HG02852 (cell line): Measurements from ENCODE around the gene TRIP13.
"Not testable (repeated sequence)": the region's sequence is repeated elsewhere in the genome, so short reads cannot be mapped to it uniquely, and the experiment has no call there.

ENCODE experiments used
- ATAC-seq: cut with Tn5 transposase; IDR thresholded peaks from one replicate; pipeline ENCODE4 v1.9.1; 2021; ENCODE audit warnings: mild to moderate bottlenecking, moderate library complexity; ENCODE audit not compliant: unreplicated experiment

TRIP13 gene

DNA sequence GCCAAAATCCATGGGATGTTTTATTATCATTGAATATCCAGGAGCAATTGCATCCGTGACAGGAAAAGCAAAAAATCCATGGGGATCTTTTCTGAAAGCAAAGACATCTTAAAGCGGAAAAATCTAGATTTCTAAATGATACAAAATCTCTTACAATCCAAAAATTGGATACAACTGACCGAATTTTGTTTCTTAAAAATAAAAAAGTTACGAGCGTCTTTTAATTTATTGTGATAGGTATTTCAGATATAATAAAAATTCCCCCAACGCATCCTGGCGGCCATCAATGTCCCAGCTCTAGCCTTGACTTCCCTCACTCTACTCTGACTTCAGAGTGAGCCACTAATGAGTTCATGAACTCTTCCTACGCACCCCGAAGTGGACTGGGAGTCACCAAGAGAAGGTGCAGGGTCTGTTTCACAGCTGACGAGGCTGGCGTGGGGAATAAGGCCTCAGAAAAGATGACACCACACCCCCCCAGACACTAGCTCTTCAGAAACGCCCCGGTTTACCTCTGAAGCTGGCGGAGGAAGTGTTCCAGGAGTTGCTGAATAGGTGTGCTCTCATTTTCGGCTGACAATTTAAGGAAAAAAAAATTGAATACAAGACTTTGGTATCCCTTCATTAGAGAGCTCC, 3.5 kb upstream of the TRIP13 start:
- ATAC-seq = no peak

DNA sequence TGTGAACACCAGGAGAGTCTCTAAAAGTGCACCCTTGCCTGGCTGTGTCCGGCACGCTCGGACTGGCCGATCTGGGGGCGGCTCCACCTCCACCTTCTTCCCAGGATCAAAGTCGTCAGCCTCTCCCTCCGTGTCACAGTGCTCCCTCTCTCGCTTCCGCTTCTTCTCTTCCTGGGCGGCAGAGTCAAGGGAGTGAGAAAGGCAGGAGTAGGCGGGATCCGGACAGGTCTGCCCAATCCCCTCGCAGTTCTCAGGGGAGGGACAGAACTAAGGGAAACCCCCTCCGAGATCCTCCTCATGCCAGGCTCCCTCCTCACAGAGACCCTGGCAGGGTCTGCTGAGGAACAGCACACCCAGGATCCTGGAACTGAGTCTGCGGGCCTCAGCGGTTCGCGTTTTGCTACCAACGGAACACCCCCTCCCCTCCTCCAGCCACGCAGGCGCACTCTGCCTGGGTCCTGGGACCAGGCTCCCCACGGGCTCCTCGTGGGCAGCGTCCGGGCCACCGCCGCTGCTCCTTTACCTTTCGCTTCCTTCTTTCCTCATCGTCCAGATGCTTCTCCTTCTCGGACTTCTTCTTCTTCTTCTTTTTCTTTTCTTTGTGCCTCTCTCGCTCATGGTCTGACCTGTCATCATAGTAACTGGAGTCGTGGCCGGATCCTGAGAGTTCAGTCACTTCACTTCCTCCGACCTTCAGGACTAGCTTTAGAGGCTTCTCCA, 1.4 kb upstream of the TRIP13 start:
- ATAC-seq = no peak

DNA sequence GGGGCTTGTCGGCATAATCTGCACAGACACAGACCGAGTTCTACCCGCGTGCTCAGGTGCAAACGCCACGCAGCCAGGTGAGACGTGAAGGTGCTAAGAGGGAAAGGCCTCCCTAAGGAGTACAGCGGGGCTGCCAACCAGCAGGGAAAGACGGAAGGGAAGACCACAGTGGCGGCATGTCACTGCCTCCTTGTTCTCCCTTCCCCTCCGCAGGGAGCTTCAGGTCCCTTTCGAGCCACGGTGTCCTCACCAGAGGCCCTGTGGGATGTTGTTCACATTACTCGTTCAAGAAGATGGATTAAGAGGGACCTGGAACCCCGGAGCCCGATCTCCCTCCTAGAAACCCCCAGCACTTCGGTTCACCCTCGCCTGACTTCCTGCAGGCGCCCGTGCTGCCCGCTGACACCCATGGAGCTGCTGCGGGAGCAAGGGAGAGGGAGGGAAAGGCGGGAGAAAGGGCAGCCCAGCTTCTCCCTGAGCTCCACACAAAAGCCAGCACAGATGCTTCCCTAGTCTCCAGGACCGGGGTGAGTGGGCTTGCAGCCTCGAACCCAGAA, 769 bp upstream of the TRIP13 start:
- ATAC-seq = peak; percentile 11

DNA sequence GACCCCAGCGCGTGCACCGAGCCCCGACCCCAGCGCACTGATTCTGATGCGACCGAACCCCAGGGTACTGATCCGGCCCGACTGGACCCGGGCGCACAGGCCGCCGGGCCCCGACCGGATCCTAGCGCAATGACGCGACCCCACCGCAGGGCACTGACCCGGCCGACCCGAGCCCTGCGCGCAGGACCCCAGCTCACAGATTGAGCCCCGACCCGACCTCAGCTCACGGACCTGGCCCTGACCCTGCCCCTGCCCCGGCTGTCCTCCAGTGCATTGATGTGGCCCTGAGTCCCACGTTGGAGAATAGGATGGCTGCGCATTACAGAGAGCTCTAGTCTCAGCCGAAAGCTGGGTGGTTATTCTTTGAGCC, 438 bp downstream of the TRIP13 start:
- ATAC-seq = peak; percentile 13

DNA sequence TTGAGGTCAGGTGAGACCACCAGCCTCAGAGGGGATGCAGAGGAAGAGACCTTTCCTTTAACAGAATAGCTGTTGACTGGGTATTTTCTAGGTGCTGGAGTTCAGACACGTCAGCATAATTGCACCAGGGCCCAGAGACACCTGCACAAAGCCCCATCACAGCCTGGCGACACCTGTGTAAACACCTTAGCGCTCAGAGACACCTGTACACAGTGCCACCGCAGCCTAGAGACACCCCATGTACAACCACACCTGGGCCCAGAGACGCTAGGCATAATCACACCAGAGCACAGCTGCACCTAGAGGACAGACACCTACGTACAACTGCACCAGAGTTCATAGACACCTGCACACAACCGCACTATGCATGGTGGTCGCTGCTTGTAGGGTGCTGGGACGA, 1.0 kb downstream of the TRIP13 start:
- ATAC-seq = no peak

DNA sequence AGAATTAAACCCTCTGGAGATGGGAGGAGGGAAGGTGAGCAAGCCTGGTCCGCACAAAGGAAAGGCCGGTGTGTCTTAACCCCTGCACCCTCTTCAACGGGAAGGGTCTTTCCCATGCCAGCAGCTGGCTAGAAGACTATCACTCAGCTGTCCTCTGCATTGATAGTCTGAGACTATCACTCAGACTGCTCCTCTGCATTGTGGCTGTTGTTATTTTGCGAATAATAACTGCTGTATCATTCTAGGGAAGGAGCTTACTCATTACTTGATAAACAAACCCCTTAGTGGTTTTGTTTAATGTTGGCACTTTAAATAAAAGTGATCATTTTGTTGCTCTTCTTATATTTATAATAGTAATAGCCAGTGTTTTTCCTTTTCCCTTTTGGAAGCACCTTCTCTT, 8.1 kb downstream of the TRIP13 start:
- no peak for ATAC-seq

DNA sequence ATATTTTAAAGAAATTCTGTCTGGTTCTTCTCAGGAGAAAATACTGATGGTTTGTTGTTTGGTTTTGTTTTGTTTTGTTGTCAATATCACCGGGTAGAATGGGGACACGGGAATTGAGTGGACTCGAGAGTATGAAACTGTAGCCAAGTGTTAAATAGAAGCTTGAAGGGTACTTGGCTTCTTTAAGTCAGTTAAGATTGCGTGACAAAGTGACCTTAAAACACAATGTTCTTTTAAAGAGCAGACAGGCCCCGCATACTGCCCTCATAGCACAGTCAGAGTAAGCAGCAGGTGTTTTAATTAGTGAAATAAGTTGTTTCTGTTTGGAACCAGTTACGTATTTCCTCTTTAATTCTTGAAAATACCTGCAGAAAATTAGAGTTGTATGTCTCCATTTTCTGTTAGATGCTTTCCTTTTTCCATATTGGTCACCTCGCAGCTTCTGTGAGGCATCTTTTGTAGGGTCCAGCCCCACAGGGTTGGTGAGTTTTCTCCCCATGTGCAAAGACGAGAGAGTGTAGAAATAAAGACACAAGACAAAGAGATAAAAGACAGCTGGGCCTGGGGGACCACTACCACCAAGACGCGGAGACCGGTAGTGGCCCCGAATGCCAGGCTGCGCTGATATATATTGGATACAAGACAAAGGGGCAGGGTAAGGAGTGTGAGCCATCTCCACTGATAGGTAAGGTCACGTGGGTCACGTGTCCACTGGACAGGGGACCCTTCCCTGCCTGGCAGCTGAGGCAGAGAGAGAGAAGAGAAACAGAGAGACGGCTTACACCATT, 9.6 kb downstream of the TRIP13 start:
- ATAC-seq = no peak

DNA sequence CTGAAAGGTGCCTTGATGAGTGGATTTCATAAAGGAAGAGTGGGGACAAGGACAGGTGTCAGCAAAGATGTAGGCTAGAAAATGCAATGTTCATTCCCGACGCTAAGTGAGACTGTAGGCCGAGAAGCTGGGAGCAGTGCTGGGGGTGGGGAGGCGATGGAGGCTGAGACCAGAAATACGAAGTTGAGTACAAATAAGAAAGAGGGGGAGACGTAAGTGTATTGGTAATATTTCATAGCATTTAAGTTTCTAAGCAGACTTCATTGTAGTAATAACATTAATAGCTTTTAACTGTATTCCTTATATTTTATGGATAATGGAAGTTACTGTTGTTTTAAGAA, 11.0 kb downstream of the TRIP13 start:
- no peak for ATAC-seq

DNA sequence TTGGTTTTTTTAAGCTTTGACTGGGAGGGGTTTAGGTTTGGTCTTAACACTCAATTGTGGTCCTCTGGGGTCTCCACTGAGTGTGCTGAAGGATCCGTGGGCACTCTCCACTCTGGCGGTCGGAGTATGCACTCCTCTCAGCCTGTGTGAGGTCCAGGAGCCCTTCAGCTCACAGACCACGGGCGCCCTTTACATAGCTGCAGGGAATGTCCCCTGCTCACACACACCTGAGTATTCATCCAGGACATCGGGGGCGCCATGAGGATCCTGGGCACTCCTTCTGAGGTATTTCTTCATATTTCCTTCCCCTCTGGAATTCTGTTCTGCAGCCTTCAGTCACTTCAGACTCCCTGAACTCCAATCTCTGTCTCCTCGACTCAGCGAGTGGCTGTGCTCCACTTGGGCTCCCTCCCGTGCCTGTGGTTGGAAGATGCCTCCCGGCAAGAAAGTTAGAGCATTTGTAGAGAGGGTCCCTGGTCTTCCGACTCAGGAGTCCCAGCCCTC, 12.5 kb downstream of the TRIP13 start:
- no peak for ATAC-seq

DNA sequence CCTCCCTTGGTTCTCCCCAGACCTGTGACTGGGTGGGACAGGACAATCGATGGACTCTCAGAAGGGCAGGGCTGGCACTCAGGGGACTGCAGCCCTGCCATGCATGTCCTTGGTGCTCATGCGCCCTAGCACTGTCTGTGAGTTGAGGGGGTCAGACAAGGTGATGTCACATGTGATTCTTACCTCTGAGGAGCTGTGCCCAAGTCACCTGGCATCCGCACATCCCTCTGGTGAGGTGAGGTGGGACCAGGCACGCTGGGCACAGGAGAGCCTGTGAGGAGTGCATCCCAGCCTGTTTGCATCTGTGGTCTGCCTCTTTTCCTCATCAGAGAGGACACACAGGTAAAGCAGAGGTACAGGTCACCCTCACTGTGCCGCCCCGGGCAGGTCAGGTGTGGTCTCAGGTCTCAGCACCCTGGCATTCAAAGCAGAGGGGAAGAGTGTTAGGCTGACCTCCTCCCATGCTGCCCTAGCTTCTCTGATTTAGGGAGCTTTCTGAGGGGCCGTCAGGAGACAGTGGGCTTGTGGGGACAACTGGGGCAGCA, 14.8 kb downstream of the TRIP13 start:
- ATAC-seq = no peak

DNA sequence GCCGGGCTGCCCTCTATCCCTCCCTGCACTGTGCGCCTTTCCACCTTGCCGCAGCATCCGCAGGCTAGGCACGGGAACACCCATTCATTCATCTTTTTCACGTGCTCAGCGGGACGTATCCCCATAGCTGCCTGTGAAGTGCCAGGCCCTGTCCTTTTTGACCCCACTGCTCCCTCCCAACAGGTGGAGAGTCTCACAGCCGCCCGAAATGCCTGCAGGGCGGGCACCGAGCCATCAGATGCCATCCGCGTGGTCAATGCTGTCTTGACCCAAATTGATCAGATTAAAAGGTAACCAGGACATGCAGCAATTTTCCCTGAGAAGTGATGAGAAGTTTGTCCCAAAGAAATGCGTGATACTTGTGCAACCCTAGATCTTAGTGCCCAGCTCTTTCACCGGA, 15.5 kb downstream of the TRIP13 start:
- no peak for ATAC-seq

DNA sequence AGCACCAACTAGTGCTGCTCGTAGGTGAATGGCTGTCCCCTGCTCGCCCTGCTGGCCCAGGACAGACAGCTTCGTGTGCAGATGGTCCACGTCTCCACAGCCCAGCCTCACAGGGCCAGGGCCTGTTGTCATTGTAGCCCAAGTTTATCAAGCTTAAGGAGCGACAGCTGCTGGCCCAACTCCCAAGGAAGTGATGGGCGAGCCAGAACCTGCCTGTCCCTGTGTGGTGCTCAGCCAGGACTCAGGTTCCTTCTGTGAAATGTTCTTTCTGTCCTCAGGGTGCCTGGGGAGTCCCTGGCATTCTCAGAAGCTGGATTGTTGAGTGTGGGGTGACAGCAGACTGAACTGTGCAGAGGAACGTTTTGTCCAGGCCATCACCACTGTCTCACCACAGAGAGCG, 16.4 kb downstream of the TRIP13 start:
- no peak for ATAC-seq

DNA sequence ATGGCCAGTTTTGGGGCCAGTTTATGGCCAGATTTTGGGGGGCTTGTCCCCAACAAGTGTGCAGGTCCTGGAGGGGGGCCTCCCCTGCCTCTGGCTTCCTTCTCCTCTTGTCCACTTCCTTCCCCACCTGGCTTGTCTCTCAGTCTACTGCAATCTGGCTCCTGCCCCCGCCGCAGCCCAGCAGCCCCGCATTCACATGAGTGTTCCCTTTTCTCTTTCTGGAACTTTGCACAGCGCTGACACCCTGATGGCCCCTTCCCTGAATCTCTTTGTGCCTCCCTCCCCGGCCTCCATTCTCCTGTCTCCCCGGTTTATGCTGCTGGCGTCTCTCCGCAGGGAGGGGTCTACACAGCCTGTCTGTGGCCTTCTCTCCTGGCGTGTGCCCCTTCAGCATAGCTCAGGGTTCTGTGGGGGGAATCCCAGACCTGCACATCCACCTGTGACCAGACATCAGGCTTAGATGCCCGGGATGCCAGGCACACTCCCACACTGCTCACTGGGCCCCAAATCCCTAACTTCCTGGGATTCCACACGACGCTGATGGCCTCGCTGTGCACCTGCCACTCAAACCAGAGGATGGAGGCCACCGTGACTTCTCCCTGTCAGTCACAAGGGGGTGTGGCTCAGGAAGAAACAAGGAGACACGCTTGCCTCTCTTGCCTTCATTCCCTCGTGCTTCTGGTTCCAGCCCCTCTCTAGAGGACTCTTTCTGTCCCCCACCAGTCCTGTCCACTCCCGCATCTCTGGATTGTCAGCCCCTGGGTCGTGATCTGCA, 17.5 kb downstream of the TRIP13 start:
- ATAC-seq = no peak

DNA sequence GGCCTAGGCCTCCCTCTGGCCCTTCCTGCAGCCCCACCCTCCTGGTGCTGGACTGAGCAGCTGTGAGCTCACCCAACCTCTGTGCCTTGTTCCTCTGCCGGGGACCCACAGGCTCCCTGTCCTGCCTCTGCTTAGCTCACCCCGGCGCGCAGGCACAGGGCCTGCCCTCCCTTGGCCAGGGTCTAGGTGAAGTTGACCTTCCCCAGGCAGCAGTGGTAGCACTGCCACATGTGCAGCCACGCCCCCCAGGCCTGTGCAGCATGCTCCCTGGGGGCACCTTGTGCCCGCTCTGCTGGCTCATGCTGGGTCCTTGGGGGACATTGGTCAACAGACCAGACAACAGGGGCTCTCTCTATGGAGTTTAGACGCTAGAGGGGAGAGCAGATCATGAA, 18.1 kb downstream of the TRIP13 start:
- ATAC-seq = no peak

DNA sequence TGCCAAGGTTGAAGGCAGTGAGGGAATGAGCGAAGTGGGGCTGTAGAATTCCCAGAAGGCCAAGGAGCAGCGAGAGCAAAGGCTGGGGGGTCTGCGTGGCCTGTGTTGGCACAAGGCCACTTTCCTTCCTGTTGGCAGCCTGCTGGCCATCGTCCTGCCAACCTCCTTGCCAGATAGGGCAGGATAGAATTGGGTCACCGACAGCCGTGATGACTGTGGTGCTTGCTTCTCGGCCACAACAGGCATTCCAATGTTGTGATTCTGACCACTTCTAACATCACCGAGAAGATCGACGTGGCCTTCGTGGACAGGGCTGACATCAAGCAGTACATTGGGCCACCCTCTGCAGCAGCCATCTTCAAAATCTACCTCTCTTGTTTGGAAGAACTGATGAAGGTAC, 18.9 kb downstream of the TRIP13 start:
- ATAC-seq = no peak

DNA sequence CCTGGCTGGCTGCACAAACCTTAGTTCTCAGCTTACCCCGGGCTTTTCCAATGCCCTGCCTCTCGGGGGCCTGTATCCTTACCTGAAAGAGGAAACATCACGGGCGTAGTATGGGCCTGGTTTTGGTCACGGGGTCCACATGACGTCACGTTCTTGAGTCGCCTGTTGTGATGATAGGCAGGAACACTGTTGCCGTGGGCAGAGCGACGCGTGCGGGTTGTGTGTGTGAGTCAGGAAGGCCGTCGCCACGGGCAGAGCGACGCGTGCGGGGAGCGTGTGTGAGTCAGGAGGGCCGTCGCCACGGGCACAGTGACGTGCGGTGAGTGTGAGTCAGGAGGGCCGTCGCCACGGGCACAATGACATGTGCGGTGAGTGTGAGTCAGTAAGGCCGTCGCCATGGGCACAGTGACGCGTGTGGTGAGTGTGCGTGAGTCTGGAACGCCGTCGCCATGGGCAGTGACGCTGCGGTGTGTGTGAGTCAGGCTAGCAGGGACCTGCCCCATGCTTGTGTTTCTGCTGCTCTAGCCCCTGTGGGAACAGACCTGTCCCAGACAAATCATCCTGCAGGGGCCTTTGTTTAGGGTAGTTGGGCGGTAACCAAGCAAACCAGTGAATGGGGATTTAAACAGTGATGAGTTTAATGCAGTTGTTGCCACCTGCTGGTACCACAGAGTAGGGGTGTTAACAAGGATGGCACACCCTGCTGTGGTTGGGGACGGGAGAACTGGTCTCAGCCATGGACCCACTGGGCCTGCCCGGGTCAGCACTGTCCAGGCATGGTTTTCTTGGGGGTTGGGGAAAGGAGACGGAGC, 19.8 kb downstream of the TRIP13 start:
- ATAC-seq = no peak

DNA sequence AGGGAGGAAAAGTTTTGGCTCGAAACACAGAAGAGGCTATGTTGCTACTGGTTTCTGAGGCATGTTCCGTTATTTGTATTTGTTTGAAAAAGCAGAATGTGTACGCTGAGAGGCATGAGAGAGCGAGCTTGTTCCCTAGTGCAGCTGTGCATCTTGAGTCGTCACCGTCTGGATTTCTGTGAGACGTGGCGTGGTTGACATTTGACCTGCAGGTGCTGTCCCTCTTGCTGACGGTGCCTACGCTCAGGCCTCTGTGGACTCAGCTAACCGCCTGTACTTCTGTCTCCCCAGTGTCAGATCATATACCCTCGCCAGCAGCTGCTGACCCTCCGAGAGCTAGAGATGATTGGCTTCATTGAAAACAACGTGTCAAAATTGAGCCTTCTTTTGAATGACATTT, 21.5 kb downstream of the TRIP13 start:
- ATAC-seq = no peak

DNA sequence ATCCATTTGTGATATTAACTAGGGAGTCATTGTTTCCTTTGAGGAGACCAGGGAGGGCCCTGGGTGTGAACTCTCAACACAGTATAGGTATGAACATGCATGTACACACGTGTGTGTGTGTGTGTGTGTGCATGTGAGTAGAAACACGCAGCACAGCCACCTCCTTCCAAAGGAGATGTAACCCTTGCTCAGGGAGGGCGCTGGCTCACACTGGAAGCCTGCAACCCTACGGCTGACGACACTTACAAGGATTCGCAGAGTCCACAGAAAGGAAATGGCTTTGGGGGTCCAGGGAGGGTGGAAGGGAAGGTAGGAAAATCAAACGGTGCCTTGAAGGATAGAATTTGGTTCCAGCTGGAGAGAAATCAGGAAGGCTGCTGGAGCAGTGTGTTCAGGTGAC, 21.9 kb downstream of the TRIP13 start:
- ATAC-seq = no peak

DNA sequence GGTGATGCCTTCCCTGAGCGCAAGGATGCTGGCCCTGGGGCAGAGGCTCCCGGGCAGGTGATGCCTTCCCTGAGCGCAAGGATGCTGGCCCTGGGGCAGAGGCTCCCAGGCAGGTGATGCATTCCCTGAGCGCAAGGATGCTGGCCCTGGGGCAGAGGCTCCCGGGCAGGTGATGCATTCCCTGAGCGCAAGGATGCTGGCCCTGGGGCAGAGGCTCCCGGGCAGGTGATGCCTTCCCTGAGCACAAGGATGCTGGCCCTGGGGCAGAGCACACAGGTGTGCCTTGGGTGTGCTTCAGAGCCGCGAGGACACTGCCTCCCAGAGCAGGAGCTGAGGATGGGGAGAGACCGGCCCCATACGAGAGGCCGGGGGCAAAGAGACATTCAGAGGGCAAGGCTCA, 22.7 kb downstream of the TRIP13 start:
- ATAC-seq = not testable (repeated sequence)

DNA sequence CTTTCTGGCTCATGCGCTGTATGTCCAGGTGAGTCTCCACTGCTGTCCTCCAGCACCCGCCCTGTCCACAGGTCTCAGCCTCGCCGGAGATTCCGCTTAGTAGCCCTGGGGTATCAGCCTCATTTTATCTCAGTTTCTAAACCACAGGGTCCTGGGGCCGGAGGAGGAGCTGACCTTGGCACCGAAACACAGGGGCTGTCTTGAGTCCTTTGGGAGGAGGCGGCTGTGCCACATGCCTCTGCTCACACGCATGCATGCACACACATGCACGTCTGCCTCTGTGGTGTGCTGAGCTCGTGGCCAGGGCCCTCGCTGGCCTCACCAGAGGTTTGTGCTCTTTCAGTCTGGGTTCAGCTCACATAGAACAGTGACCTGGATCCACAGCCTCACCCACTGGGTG, 23.3 kb downstream of the TRIP13 start:
- no peak for ATAC-seq
